CD4-positive, alpha-beta memory T cell (primary cell): ENCODE results near the gene CORIN. TPM values are rescaled to one million over a fixed set of nuclear protein-coding genes. Genes with fewer than 3 reads are reported as not detected.

ENCODE experiments used
- CTCF ChIA-PET: fragments of 350-600 bp; sonication (Branson Sonifier 250); formaldehyde crosslinking; loops from one replicate; lab custom pipeline; 2021; ENCODE audit warnings: inconsistent platforms; ENCODE audit not compliant: partially characterized antibody; lab: Charles Lee
- POLR2A ChIA-PET: fragments of 350-600 bp; sonication (Branson Sonifier 250); formaldehyde crosslinking; loops from one replicate; lab custom pipeline; 2021; ENCODE audit not compliant: partially characterized antibody; lab: Charles Lee
- DNase-seq, 5 donors: peaks; one replicate each; pipeline versions ENCODE4 v3.0.0 to v3.0.0-alpha.2; 2020 to 2022; ENCODE audit warnings: mixed read lengths in 1 of 5
- H3K27ac ChIP-seq: one replicate; pipeline ENCODE4 v1.7.0; 2013; ENCODE audit warnings: low read depth, low read length
- H3K27me3 ChIP-seq: 2 replicates; pipeline ENCODE4 v1.7.0; 2013; ENCODE audit warnings: mild to moderate bottlenecking, low read length, moderate library complexity; ENCODE audit not compliant: insufficient read depth
- H3K36me3 ChIP-seq: 2 replicates; pipeline ENCODE4 v1.7.0; 2013; ENCODE audit warnings: mild to moderate bottlenecking, low read length, moderate library complexity; ENCODE audit not compliant: insufficient read depth
- H3K4me1 ChIP-seq: 2 replicates; pipeline ENCODE4 v1.7.0; 2013; ENCODE audit warnings: mild to moderate bottlenecking, low read length, moderate library complexity; ENCODE audit not compliant: insufficient read depth
- H3K4me3 ChIP-seq, 2 donors: one replicate each; pipeline ENCODE4 v1.7.0; 2013; ENCODE audit warnings: low read length in 2 of 2, mild to moderate bottlenecking in 1 of 2
- H3K9me3 ChIP-seq, 2 donors: one replicate each; pipeline ENCODE4 v1.7.0; 2013; ENCODE audit warnings: low read length in 2 of 2, control low read depth in 1 of 2; ENCODE audit not compliant: control insufficient read depth in 1 of 2
- H3K27ac Mint-ChIP-seq, 7 donors: one replicate each; pipeline ENCODE4 v1.8.0; 2020 to 2021; ENCODE audit warnings: mixed read lengths in 7 of 7, mild to moderate bottlenecking in 6 of 7, inconsistent platforms in 3 of 7, moderate library complexity in 3 of 7
- H3K27me3 Mint-ChIP-seq, 2 donors: one replicate each; pipeline ENCODE4 v1.8.0; 2020 to 2021; ENCODE audit warnings: mixed read lengths in 2 of 2
- H3K36me3 Mint-ChIP-seq, 2 donors: one replicate each; pipeline ENCODE4 v1.8.0; 2020 to 2021; ENCODE audit warnings: mixed read lengths in 2 of 2, inconsistent platforms in 1 of 2, mild to moderate bottlenecking in 1 of 2
- H3K4me1 Mint-ChIP-seq, 4 donors: one replicate each; pipeline ENCODE4 v1.8.0; 2020 to 2021; ENCODE audit warnings: mixed read lengths in 4 of 4, mild to moderate bottlenecking in 1 of 4
- H3K4me3 Mint-ChIP-seq, 8 donors: one replicate each; pipeline ENCODE4 v1.8.0; 2020 to 2021; ENCODE audit warnings: mixed read lengths in 8 of 8, mild to moderate bottlenecking in 7 of 8, moderate library complexity in 6 of 8, inconsistent platforms in 3 of 8
- H3K9me3 Mint-ChIP-seq, 8 donors: one replicate each; pipeline ENCODE4 v1.8.0; 2020 to 2021; ENCODE audit warnings: mixed read lengths in 8 of 8, mild to moderate bottlenecking in 5 of 8, inconsistent platforms in 3 of 8, moderate library complexity in 1 of 8
- intact Hi-C: fragments of 100-400 bp; cut with micrococcal nuclease; formaldehyde crosslinking; loops from one replicate; pipeline ENCODE4 v1.15.1; 2023
- polyA plus RNA-seq, 2 donors: library from polyadenylated mRNA; unstranded; fragments of 300-500 nt; fragmentation: Illumina TruSeq; gene quantifications; one replicate each; pipeline ENCODE4 v1.2.3, GENCODE V29; 2021
- total RNA-seq, 2 experiments: library from RNA; stranded (reverse); gene quantifications; one replicate each; pipeline ENCODE4 v1.2.3, GENCODE V29; 2021

The CORIN gene
- total and polyA plus RNA-seq, 4 experiments from 2014 or later, result 0.30 to 1.1 (median 0.36) TPM; not detected in 1

GRCh38 chr4:47863486-47863885 lies 25.6 kb upstream of the CORIN start:
- no peak overlapping the region for H3K27ac Mint-ChIP-seq
- no peaks in the 10 kb centered on the region for H3K9me3 Mint-ChIP-seq
- ChIA-PET POLR2A (no interaction called here), CTCF (no interaction called here)
- no peaks in the 10 kb centered on the region for H3K27me3 Mint-ChIP-seq
- no peaks in the 10 kb centered on the region for H3K4me1 ChIP-seq
- no peaks in the 10 kb centered on the region for H3K9me3 ChIP-seq
- peaks cover 22 to 46% of the 10 kb centered on the region in 2 donors for H3K36me3 Mint-ChIP-seq
- peaks cover 0 to 2% (median 0%) of the 10 kb centered on the region in 4 donors for H3K4me1 Mint-ChIP-seq
- no peak overlapping the region for H3K27ac ChIP-seq
- DNase-seq, result no peak
- no peak overlapping the region for H3K4me3 Mint-ChIP-seq
- no peaks in the 10 kb centered on the region for H3K27me3 ChIP-seq
- intact Hi-C loops, result no loop called here
- no peaks in the 10 kb centered on the region for H3K36me3 ChIP-seq
- no peak overlapping the region for H3K4me3 ChIP-seq

- Mint-ChIP-seq H3K27me3 (no peaks in the 10 kb centered on the region), H3K27ac (no peak overlapping the region), H3K4me3 (no peak overlapping the region), H3K9me3 (no peaks in the 10 kb centered on the region), H3K4me1 (peaks cover 0 to 2% (median 0%) of the 10 kb centered on the region in 4 donors), H3K36me3 (peaks cover 14 to 38% of the 10 kb centered on the region in 2 donors)
- Histone ChIP-seq H3K9me3 (no peaks in the 10 kb centered on the region), H3K4me3 (no peak overlapping the region), H3K36me3 (no peaks in the 10 kb centered on the region), H3K27me3 (no peaks in the 10 kb centered on the region), H3K27ac (no peak overlapping the region), H3K4me1 (no peaks in the 10 kb centered on the region)
- intact Hi-C loops, result no loop called here
- POLR2A ChIA-PET, result no interaction called here
- DNase-seq, result no peak
- CTCF ChIA-PET, result no interaction called here
Observed at GRCh38 chr4:47862297-47862696, 24.4 kb upstream of the CORIN start.

DNA sequence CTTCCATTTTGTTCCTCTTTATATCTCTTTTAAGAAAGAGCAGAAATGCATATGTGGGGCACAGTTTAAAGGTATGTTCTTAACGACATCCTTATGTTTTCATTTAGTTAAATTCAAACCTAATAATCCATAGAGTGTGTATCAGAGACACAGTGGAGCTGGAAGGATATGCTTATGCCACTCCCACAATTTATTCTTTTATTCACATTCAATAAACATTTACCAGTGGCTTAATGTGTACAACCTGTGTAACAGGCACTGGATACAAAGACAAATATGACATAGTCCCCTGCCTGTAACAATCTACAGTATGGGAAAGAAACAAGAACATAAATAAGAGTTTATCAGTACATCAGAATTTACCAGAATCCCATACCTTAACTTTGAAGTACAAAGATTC lies 22.4 kb upstream of the CORIN start:
- Histone ChIP-seq H3K27me3 (no peaks in the 10 kb centered on the region), H3K4me1 (no peaks in the 10 kb centered on the region), H3K9me3 (no peaks in the 10 kb centered on the region), H3K36me3 (no peaks in the 10 kb centered on the region), H3K4me3 (no peak overlapping the region), H3K27ac (no peak overlapping the region)
- H3K27me3 Mint-ChIP-seq, result no peaks in the 10 kb centered on the region
- intact Hi-C loops, result no loop called here
- no peak for DNase-seq
- CTCF ChIA-PET, result no interaction called here
- H3K36me3 Mint-ChIP-seq, result peaks cover 15 to 27% of the 10 kb centered on the region in 2 donors
- peaks cover 0 to 2% (median 0%) of the 10 kb centered on the region in 4 donors for H3K4me1 Mint-ChIP-seq
- POLR2A ChIA-PET, result no interaction called here
- no peak overlapping the region for H3K27ac Mint-ChIP-seq
- H3K4me3 Mint-ChIP-seq, result no peak overlapping the region
- H3K9me3 Mint-ChIP-seq, result no peaks in the 10 kb centered on the region

- Histone ChIP-seq H3K27me3 (no peaks in the 10 kb centered on the region), H3K27ac (no peak overlapping the region), H3K9me3 (no peaks in the 10 kb centered on the region), H3K4me1 (no peaks in the 10 kb centered on the region), H3K36me3 (no peaks in the 10 kb centered on the region), H3K4me3 (no peak overlapping the region)
- Mint-ChIP-seq H3K4me1 (peaks cover 0 to 3% (median 0%) of the 10 kb centered on the region in 4 donors), H3K36me3 (peaks cover 22 to 31% of the 10 kb centered on the region in 2 donors), H3K9me3 (no peaks in the 10 kb centered on the region), H3K4me3 (no peak overlapping the region), H3K27me3 (no peaks in the 10 kb centered on the region), H3K27ac (no peak overlapping the region)
- CTCF ChIA-PET, result no interaction called here
- DNase-seq, result no peak
- POLR2A ChIA-PET, result no interaction called here
- intact Hi-C loops, result no loop called here
Observed at GRCh38 chr4:47858006-47858405, 20.1 kb upstream of the CORIN start.

GRCh38 chr4:47856713-47857112 lies 18.8 kb upstream of the CORIN start:
- ChIA-PET POLR2A (interaction anchor here (0.6 kb wide), 1 partner anchor 639 kb away, joined by 3 read pairs; no protein-coding TSS in a partner anchor), CTCF (no interaction called here)
- H3K27ac ChIP-seq, result no peak overlapping the region
- Mint-ChIP-seq H3K9me3 (no peaks in the 10 kb centered on the region), H3K36me3 (peaks cover 24 to 26% of the 10 kb centered on the region in 2 donors), H3K27ac (no peak overlapping the region), H3K27me3 (no peaks in the 10 kb centered on the region), H3K4me3 (no peak overlapping the region), H3K4me1 (peaks cover 0 to 3% (median 0%) of the 10 kb centered on the region in 4 donors)
- no peaks in the 10 kb centered on the region for H3K4me1 ChIP-seq
- no peak overlapping the region for H3K4me3 ChIP-seq
- H3K9me3 ChIP-seq, result no peaks in the 10 kb centered on the region
- H3K27me3 ChIP-seq, result no peaks in the 10 kb centered on the region
- intact Hi-C loops, result no loop called here
- no peaks in the 10 kb centered on the region for H3K36me3 ChIP-seq
- no peak for DNase-seq

DNA sequence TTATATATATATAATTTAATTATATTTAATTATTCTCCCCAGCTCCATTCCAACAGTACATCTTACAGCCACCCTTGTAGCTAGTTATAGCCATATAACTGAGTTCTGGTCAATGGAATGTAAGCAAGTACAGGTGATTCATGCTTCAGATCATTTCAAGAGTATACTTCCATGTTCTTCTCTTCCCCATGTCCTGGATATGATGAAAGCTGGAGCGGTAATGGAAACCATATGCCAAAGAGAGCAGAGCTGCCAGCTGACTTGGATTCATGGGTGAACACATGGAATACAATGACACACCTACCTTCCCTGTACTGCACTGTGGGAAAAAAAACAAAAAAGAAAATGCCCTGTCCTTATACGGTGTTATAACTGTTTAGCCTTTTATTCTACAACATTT lies 17.5 kb upstream of the CORIN start:
- no peaks in the 10 kb centered on the region for H3K36me3 ChIP-seq
- ChIA-PET CTCF (interaction anchor here (0.9 to 1.0 kb wide), 2 partner anchors 18 to 23 kb away, joined by 3 read pairs; no protein-coding TSS in a partner anchor), POLR2A (no interaction called here)
- H3K27me3 Mint-ChIP-seq, result no peaks in the 10 kb centered on the region
- H3K27me3 ChIP-seq, result no peaks in the 10 kb centered on the region
- peaks cover 35% of the 10 kb centered on the region in 2 donors for H3K36me3 Mint-ChIP-seq
- H3K27ac ChIP-seq, result no peak overlapping the region
- no peak for DNase-seq
- H3K4me3 Mint-ChIP-seq, result no peak overlapping the region
- no peaks in the 10 kb centered on the region for H3K9me3 Mint-ChIP-seq
- no peaks in the 10 kb centered on the region for H3K9me3 ChIP-seq
- H3K4me3 ChIP-seq, result no peak overlapping the region
- no peak overlapping the region for H3K27ac Mint-ChIP-seq
- peaks cover 0 to 3% (median 0%) of the 10 kb centered on the region in 4 donors for H3K4me1 Mint-ChIP-seq
- no peaks in the 10 kb centered on the region for H3K4me1 ChIP-seq
- intact Hi-C loops, result no loop called here

GRCh38 chr4:47852136-47852535 lies 14.3 kb upstream of the CORIN start:
- H3K36me3 ChIP-seq, result no peaks in the 10 kb centered on the region
- Mint-ChIP-seq H3K4me3 (no peak overlapping the region), H3K36me3 (peaks cover 45% of the 10 kb centered on the region in 2 donors), H3K27me3 (no peaks in the 10 kb centered on the region), H3K4me1 (peaks cover 0 to 2% (median 0%) of the 10 kb centered on the region in 4 donors), H3K9me3 (no peaks in the 10 kb centered on the region), H3K27ac (no peak overlapping the region)
- no peak overlapping the region for H3K27ac ChIP-seq
- CTCF ChIA-PET, result interaction anchor here (0.8 to 2.1 kb wide), 3 partner anchors 12 to 16 kb away, joined by 3 to 6 read pairs (median 3); no protein-coding TSS in a partner anchor
- H3K4me3 ChIP-seq, result no peak overlapping the region
- POLR2A ChIA-PET, result no interaction called here
- DNase-seq, result no peak
- H3K9me3 ChIP-seq, result no peaks in the 10 kb centered on the region
- intact Hi-C loops, result no loop called here
- H3K27me3 ChIP-seq, result no peaks in the 10 kb centered on the region
- H3K4me1 ChIP-seq, result no peaks in the 10 kb centered on the region
